PC-9 (cell line): ENCODE measurements around the gene MGLL. TPM values are rescaled to one million over a fixed set of nuclear protein-coding genes. Genes with fewer than 3 reads are reported as not detected.

Experiments used
- BruUV-seq: library from RNA; stranded (reverse); fragments of 400-500 nt; replicated peaks from 2 replicates; lab custom pipeline; 2021; lab: Mats Ljungman, UMichigan
- CTCF ChIA-PET: fragments of 300-600 bp; sonication (Branson Sonifier 250); formaldehyde crosslinking; loops from one replicate; lab custom pipeline; 2022; ENCODE audit warnings: antibody characterized with exemption; lab: Charles Lee
- POLR2A ChIA-PET: fragments of 300-600 bp; sonication (Branson Sonifier 250); formaldehyde crosslinking; loops from one replicate; lab custom pipeline; 2022; ENCODE audit warnings: antibody characterized with exemption; ENCODE audit not compliant: unreplicated experiment; lab: Charles Lee
- DNase-seq, 2 experiments: peaks; one replicate each; pipeline versions ENCODE4 v3.0.0 to v3.0.0-alpha.2; 2015 to 2022; ENCODE audit warnings: mixed read lengths in 1 of 2
- H2AFZ ChIP-seq: fragments of 200-600 bp; sonication (generic); 2 replicates; pipeline ENCODE4 v1.8.1; 2017; ENCODE audit warnings: antibody characterized with exemption
- H3F3A ChIP-seq: fragments of 200-600 bp; sonication (generic); 2 replicates; pipeline ENCODE4 v1.8.1; 2017; ENCODE audit warnings: antibody characterized with exemption, mild to moderate bottlenecking, low read depth; ENCODE audit not compliant: insufficient read depth
- H3K27ac ChIP-seq: fragments of 200-600 bp; sonication (generic); 2 replicates; pipeline ENCODE4 v1.6.1; 2016; ENCODE audit warnings: mixed run types
- H3K27me3 ChIP-seq: fragments of 200-600 bp; sonication (generic); 2 replicates; pipeline ENCODE4 v1.6.1; 2016; ENCODE audit warnings: low read depth, mixed run types; ENCODE audit not compliant: insufficient read depth
- H3K36me3 ChIP-seq: fragments of 200-600 bp; sonication (generic); 2 replicates; pipeline ENCODE4 v1.6.1; 2016; ENCODE audit warnings: low read depth, mixed run types
- H3K4me1 ChIP-seq: fragments of 200-600 bp; sonication (generic); replicated peaks from 2 replicates; pipeline ENCODE4 v1.6.1; 2016; ENCODE audit warnings: mixed run types; ENCODE audit not compliant: insufficient read depth
- H3K4me2 ChIP-seq: fragments of 200-600 bp; sonication (generic); 2 replicates; pipeline ENCODE4 v1.6.1; 2017; ENCODE audit warnings: mixed run types
- H3K4me3 ChIP-seq: fragments of 200-600 bp; sonication (generic); 2 replicates; pipeline ENCODE4 v1.6.1; 2016; ENCODE audit warnings: mixed run types
- H3K79me2 ChIP-seq: fragments of 200-600 bp; sonication (generic); 2 replicates; pipeline ENCODE4 v1.6.1; 2017; ENCODE audit warnings: low read depth, mixed run types
- H3K9me2 ChIP-seq: fragments of 200-600 bp; sonication (generic); 2 replicates; pipeline ENCODE4 v1.8.1; 2017; ENCODE audit warnings: mild to moderate bottlenecking; ENCODE audit not compliant: insufficient read depth
- H3K9me3 ChIP-seq: fragments of 200-600 bp; sonication (generic); 2 replicates; pipeline ENCODE4 v1.8.1; 2016; ENCODE audit warnings: low read depth; ENCODE audit not compliant: insufficient read depth
- H4K20me1 ChIP-seq: fragments of 200-600 bp; sonication (generic); 2 replicates; pipeline ENCODE4 v1.8.1; 2017; ENCODE audit not compliant: insufficient read depth
- EZH2 ChIP-seq: fragments of 200-600 bp; sonication (generic); IDR thresholded peaks from 2 replicates; pipeline ENCODE4 v1.8.0; 2017; ENCODE audit warnings: antibody characterized with exemption, low read depth
- intact Hi-C: fragments of 100-400 bp; cut with micrococcal nuclease; formaldehyde crosslinking; loops from one replicate; pipeline ENCODE4 v1.10.0; 2022; ENCODE audit not compliant: unreplicated experiment
- total RNA-seq: library from RNA; stranded (reverse); gene quantifications from 2 replicates; pipeline ENCODE4 v1.2.3, GENCODE V29; 2021
- TF ChIP-seq, protein P1 (sequence below): fragments of 200-600 bp; sonication (generic); conservative IDR thresholded peaks from 2 replicates; pipeline ENCODE4 v1.6.1; 2017; ENCODE audit warnings: mixed run types, antibody characterized with exemption, mild to moderate bottlenecking, moderate library complexity

Gene MGLL
- total RNA-seq, 1 experiment from 2014 or later = 30.7 TPM

DNA sequence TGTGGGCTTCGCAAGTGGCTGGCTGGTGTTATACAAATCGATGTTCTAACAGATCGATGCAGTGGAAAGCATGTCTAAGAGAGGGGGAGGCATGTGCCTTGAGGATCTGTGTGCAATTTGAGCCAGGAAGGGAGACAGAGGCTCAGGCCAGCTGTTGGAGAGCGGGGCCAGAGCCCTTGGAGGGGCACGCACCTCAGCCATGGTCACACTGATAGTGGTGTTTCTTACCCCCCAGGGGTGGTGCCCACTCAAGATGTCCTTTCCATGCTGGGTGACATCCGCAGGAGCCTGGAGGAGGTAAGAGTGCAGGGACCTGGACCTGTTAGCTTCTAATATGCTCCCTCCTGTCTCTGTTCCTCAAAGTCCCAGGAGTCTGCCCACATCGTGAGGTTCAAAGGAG, 153.4 kb downstream of the MGLL start:
- ChIA-PET CTCF (interaction anchor here (0.6 kb wide), 1 partner anchor 1754 kb away, joined by 4 read pairs; no protein-coding TSS in a partner anchor), POLR2A (no interaction called here)
- no peaks in the 10 kb centered on the region for H3K79me2 ChIP-seq
- no peaks in the 10 kb centered on the region for H3K27me3 ChIP-seq
- H3K27ac ChIP-seq = no peak overlapping the region
- no peaks in the 10 kb centered on the region for H3F3A ChIP-seq
- intact Hi-C loops = no loop called here
- H3K4me3 ChIP-seq = no peak overlapping the region
- TF ChIP-seq, protein P1, sequence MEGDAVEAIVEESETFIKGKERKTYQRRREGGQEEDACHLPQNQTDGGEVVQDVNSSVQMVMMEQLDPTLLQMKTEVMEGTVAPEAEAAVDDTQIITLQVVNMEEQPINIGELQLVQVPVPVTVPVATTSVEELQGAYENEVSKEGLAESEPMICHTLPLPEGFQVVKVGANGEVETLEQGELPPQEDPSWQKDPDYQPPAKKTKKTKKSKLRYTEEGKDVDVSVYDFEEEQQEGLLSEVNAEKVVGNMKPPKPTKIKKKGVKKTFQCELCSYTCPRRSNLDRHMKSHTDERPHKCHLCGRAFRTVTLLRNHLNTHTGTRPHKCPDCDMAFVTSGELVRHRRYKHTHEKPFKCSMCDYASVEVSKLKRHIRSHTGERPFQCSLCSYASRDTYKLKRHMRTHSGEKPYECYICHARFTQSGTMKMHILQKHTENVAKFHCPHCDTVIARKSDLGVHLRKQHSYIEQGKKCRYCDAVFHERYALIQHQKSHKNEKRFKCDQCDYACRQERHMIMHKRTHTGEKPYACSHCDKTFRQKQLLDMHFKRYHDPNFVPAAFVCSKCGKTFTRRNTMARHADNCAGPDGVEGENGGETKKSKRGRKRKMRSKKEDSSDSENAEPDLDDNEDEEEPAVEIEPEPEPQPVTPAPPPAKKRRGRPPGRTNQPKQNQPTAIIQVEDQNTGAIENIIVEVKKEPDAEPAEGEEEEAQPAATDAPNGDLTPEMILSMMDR = no peak
- TF ChIP-seq EZH2 = no peak
- no TSS peak for BruUV-seq
- no peaks in the 10 kb centered on the region for H3K36me3 ChIP-seq
- H4K20me1 ChIP-seq = no peaks in the 10 kb centered on the region; the same call in 1 of the 2 replicates
- H3K4me1 ChIP-seq = peaks cover 7% of the 10 kb centered on the region; the same call in 1 of the 2 replicates
- H3K9me3 ChIP-seq = no peaks in the 10 kb centered on the region
- no peaks in the 10 kb centered on the region for H3K9me2 ChIP-seq
- no peak overlapping the region for H3K4me2 ChIP-seq
- H2AFZ ChIP-seq = no peak overlapping the region
- no peak for DNase-seq

DNA sequence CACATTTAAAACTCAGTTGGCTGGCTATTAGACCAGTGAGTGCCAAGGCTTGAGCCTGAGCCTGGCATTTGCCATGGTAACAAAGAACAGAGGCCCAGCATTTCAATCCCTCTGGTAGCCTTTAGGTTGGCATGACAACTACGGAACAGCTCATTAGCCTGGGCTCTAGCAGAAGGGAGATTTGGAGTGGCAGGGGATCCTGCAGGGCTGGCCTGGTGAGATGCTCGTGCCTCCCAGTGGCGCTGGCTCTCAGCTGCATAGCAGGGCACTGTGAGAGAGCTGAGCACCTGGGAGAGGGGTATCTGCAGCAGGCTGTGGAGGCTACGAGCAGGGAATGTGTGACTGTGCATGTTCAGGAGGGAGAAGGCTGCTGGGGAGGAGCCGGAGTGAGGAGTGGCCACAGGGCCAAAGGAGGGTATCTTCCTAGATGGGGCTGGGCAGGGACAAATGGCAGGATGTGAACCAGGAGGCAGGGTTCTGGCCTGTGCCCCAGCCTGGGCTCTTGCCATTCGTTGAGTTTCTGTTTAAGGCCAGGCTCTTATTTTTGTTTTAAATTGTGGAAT, 155.1 kb downstream of the MGLL start:
- no peak overlapping the region for H2AFZ ChIP-seq
- no peaks in the 10 kb centered on the region for H3K27me3 ChIP-seq
- no peaks in the 10 kb centered on the region for H3K9me3 ChIP-seq
- no peaks in the 10 kb centered on the region for H3F3A ChIP-seq
- no TSS peak for BruUV-seq
- TF ChIP-seq, protein P1 = no peak
- no peak for TF ChIP-seq EZH2
- H3K4me1 ChIP-seq = peaks cover 7% of the 10 kb centered on the region; the same call in 1 of the 2 replicates
- no peak overlapping the region for H3K27ac ChIP-seq
- no peaks in the 10 kb centered on the region for H3K79me2 ChIP-seq
- ChIA-PET CTCF (no interaction called here), POLR2A (interaction anchor here (0.6 kb wide), 1 partner anchor 93 kb away, joined by 5 read pairs; no protein-coding TSS in a partner anchor)
- H3K4me2 ChIP-seq = no peak overlapping the region
- no peak overlapping the region for H3K4me3 ChIP-seq
- no peaks in the 10 kb centered on the region; the same call in 1 of the 2 replicates for H4K20me1 ChIP-seq
- intact Hi-C loops = no loop called here
- H3K36me3 ChIP-seq = no peaks in the 10 kb centered on the region
- no peak for DNase-seq
- H3K9me2 ChIP-seq = no peaks in the 10 kb centered on the region

DNA sequence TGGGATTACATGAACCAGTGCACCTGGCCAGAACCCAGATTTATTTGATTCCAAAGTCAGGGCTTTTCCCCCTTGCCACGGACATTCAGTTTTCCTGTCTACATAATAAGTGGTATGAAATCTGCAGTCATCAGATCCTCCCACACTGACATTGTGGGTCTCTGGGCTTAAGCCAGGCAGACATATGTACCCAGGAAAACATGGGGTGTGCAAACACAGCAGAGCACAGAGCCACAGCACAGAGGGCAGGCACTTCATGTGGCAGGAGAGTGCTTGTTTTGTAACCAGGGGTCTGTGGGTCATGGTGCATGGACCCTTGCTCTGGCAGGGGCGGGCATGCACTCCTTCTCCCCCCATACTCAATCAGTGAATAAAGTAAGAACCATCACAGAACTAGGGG, 155.6 kb downstream of the MGLL start:
- H3K27ac ChIP-seq = no peak overlapping the region
- no peak overlapping the region for H3K4me2 ChIP-seq
- no peak overlapping the region for H2AFZ ChIP-seq
- no peaks in the 10 kb centered on the region for H3K9me3 ChIP-seq
- H3K79me2 ChIP-seq = no peaks in the 10 kb centered on the region
- H3K36me3 ChIP-seq = no peaks in the 10 kb centered on the region
- POLR2A ChIA-PET = no interaction called here
- no peak for TF ChIP-seq EZH2
- BruUV-seq = no TSS peak
- no peaks in the 10 kb centered on the region for H3F3A ChIP-seq
- CTCF ChIA-PET = no interaction called here
- intact Hi-C loops = no loop called here
- no peaks in the 10 kb centered on the region for H3K9me2 ChIP-seq
- H3K4me1 ChIP-seq = peaks cover 2% of the 10 kb centered on the region; the same call in 1 of the 2 replicates
- H3K4me3 ChIP-seq = no peak overlapping the region
- no peak for DNase-seq
- H3K27me3 ChIP-seq = no peaks in the 10 kb centered on the region
- H4K20me1 ChIP-seq = no peaks in the 10 kb centered on the region; the same call in 1 of the 2 replicates
